Measurements from ENCODE around the gene SRPK2.
"Not testable (repeated sequence)": the region's sequence is repeated elsewhere in the genome, so short reads cannot be mapped to it uniquely, and the experiment has no call there.

SRPK2 gene

GRCh38 chr7:105388356-105389087, at the start of gene SRPK2:
Gene SRPK2 (minus strand): TSS chr7:105388921.
- no peak for TF ChIP-seq CTCF (IDR thresholded peaks at IDR 0.05; ENCODE audit: low read depth, low read length, missing control alignments)
- Histone ChIP-seq H3K27ac (peak within 1 kb of the TSS; percentile 52), H3K27me3 (replicated peaks) (no peaks in the 10 kb centered on the region), H3K4me3 (ENCODE audit: low read depth, low read length) (peak within 1 kb of the TSS; percentile 72), H3K36me3 (replicated peaks) (peaks cover 2% of the 10 kb centered on the region)
- in situ Hi-C loops (cut with HindIII; ENCODE audit: low pct_ligation_motif_present, low sequenced_read_pairs), result no loop called here
- DNase-seq, result peak; percentile 51

DNA sequence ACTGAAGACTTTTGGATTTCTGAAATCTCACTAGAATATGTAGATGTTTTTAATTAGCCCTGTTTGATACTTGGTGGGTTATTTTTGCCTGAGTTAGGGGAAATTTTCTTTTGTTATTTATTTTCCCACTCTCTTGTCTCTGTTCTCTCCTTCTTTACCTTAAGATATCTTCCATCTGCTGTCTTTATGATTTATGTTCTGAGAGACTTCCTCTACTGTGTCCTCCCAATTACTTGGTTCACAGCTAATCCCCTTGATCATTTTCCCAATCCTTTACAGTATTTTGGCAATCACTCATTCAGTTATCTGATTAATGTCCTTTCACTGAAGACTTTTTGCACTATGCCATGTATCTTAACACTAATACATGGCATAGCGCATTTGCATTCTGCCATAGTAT, 49.5 kb upstream of the SRPK2 start:
- no peaks in the 10 kb centered on the region for H3K27me3 ChIP-seq (replicated peaks)
- no peak for TF ChIP-seq CTCF (IDR thresholded peaks at IDR 0.05; ENCODE audit: low read depth, low read length, missing control alignments)
- H3K27ac ChIP-seq, result no peak overlapping the region
- in situ Hi-C loops (cut with HindIII; ENCODE audit: low pct_ligation_motif_present, low sequenced_read_pairs), result no loop called here
- DNase-seq, result no peak
- no peak overlapping the region for H3K4me3 ChIP-seq (ENCODE audit: low read depth, low read length)
- H3K36me3 ChIP-seq (replicated peaks), result no peaks in the 10 kb centered on the region

DNA sequence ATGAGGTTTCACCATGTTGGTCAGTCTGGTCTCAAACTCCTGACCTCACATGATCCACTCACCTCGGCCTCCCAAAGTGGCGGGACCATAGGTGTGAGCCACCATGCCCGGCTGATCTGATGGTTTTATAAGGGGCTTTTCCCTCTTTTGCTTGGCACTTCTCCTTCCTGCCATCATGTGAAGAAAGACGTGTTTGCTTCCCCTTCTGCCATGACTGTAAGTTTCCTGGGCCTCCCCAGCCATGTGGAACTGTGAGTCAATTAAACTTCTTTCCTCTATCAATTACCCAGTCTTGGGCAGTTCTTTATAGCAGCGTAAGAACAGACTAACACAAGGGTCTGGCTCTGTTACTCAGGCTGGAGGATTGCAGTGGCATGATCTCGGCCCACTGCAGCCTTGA, 48.6 kb upstream of the SRPK2 start:
- in situ Hi-C loops (cut with HindIII; ENCODE audit: low pct_ligation_motif_present, low sequenced_read_pairs); DNase-seq; H3K4me3 ChIP-seq (ENCODE audit: low read depth, low read length); H3K36me3 ChIP-seq (replicated peaks); H3K27me3 ChIP-seq (replicated peaks); H3K27ac ChIP-seq: not testable (repeated sequence)

DNA sequence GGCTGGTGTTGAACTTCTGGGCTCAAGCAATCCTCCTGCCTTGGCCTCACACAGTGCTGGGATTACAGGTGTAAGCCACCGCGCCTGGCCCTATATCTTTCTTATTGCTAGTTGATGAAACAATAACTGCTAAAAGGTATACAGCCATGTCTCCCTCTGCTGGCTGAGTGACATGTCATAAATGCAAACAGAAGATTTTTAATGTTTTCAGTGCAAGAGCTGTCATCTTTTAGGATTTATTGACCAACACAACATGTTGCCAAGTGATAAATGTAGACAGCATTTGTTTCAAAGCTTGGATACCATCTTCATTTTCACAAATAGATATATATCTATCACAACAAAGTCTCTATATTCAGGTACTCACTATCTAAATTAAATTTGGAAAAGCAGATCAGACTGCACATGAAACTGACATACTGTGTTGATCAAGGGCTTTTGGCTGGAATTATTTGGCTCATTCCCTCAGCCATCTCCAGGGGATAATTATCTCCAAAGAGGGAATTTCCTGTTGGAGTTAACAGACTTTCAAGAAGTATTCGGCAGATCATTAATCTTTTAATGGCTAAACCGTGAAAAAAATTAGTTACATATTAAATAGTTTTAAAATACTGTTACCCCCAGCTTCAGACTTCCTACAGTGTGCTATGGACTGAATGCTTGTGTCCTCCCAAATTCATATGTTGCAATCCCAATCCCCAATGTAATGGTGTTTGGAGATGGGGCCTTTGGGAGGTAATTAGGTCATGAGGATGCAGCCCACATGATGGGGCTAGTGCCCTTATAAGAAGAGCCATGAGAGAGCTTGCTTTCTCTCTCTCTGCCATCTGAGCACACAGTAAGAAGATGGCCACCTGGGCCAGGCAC, 41.3 kb upstream of the SRPK2 start:
- TF ChIP-seq CTCF (IDR thresholded peaks at IDR 0.05; ENCODE audit: low read depth, low read length, missing control alignments), result peak; percentile 62

GRCh38 chr7:105426606-105427146, 38.0 kb upstream of the SRPK2 start:
- no peaks in the 10 kb centered on the region for H3K27me3 ChIP-seq (replicated peaks)
- no peak for DNase-seq
- H3K36me3 ChIP-seq (replicated peaks), result no peaks in the 10 kb centered on the region
- TF ChIP-seq CTCF (IDR thresholded peaks at IDR 0.05; ENCODE audit: low read depth, low read length, missing control alignments), result no peak
- in situ Hi-C loops (cut with HindIII; ENCODE audit: low pct_ligation_motif_present, low sequenced_read_pairs), result no loop called here
- H3K27ac ChIP-seq, result no peak overlapping the region
- H3K4me3 ChIP-seq (ENCODE audit: low read depth, low read length), result no peak overlapping the region

More for the DNA sequence above, 41.3 kb upstream of the SRPK2 start:
- H3K36me3 ChIP-seq (replicated peaks), result no peaks in the 10 kb centered on the region
- in situ Hi-C loops (cut with HindIII; ENCODE audit: low pct_ligation_motif_present, low sequenced_read_pairs), result no loop called here
- H3K4me3 ChIP-seq (ENCODE audit: low read depth, low read length), result no peak overlapping the region
- H3K27me3 ChIP-seq (replicated peaks), result no peaks in the 10 kb centered on the region
- no peak overlapping the region for H3K27ac ChIP-seq
- DNase-seq, result peak; percentile 52

DNA sequence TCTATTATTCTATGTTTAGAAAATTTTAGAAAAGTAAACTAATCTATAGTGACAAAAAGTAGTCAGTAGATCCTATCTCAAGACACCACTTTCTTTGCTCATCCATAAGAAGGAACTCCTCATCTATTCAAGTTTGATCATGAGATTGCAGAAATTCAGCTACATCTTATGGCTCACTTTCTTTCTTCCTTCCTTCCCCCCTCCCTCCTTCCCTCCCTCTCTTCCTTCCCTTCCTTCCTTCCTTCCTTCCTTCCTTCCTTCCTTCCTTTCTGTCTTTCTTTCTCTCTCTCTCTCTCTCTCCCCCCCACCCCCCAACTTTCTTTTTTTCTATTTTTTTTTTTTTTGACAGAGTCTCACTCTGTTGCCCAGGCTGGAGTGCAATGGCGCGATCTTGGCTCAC, 35.3 kb upstream of the SRPK2 start:
- no peak for TF ChIP-seq CTCF (IDR thresholded peaks at IDR 0.05; ENCODE audit: low read depth, low read length, missing control alignments)
- H3K27me3 ChIP-seq (replicated peaks), result no peaks in the 10 kb centered on the region
- no peak for DNase-seq
- no peaks in the 10 kb centered on the region for H3K36me3 ChIP-seq (replicated peaks)
- no peak overlapping the region for H3K27ac ChIP-seq
- in situ Hi-C loops (cut with HindIII; ENCODE audit: low pct_ligation_motif_present, low sequenced_read_pairs), result no loop called here
- no peak overlapping the region for H3K4me3 ChIP-seq (ENCODE audit: low read depth, low read length)

Measured in brain microvascular endothelial cell (primary cell).